Stimulated activated CD8-positive, alpha-beta memory T cell treated with anti-CD3 and anti-CD28 coated beads, Interleukin-7, amount 100 ng/mL, for 48 hours (primary cell): ENCODE measurements around the gene RGS19.
"Not testable (repeated sequence)": the region's sequence is repeated elsewhere in the genome, so short reads cannot be mapped to it uniquely, and the experiment has no call there.

Experiments used
- DNase-seq, 2 donors: peaks; one replicate each; pipeline ENCODE4 v3.0.0-alpha.2; 2020; ENCODE audit warnings: low read depth in 1 of 2; ENCODE audit errors: extremely low read depth in 1 of 2

RGS19 gene

DNA sequence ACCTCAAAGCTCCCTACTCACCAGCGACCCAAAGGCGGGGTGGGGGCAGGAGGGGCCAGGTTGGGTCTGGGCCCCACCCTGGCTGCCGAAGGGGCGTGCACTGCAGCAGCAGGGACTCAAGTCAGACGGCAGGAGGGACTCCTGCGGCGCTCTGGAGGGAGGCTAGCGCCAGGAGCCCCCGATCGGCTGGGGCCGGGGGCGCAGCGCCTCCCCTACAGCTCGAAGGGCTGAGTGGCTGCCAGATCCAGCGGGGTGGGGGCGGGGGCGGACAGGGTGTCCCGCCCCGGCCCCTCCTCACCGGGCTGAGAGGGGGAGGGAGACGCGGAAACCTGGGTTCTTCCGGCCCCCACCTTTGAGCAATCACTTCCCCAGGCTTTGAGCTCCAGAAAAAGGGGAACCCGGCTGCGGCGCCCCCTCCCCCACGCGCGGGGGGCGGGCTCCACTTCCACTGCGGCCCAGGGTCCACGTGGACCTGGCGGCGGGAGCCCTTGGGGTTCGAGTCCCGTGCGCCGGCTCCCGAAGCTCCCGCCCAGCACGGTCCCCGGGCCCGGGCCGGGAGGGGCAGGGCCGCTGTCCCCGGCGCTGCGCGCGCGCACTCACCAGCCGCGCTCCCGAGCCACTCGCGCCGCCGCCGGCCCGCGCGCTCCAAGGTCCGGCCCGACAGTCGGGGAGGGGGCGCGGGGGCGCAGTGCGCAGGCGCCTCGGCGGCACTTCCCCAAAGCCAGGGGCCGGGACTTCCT is at the start of gene RGS19:
Gene RGS19 (minus strand): TSS at position 246 of the 740 bp plus-strand sequence. CDS start 2,632 bp downstream, outside the sequence.
- peak in 1 of 2 donors; percentile 43 for DNase-seq

DNA sequence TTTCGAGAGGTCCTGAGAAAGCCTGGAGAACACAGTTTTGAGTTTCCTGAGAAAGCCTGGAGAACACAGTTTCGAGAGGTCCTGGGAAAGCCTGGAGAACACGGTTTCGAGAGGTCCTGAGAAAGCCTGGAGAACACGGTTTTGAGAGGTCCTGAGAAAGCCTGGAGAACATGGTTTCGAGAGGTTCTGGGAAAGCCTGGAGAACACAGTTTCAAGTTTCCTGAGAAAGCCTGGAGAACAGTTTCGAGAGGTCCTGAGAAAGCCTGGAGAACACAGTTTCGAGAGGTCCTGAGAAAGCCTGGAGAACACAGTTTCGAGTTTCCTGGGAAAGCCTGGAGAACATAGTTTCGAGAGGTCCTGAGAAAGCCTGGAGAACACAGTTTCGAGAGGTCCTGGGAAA is 44.2 kb upstream of the RGS19 start:
- DNase-seq = not testable (repeated sequence)

- not testable (repeated sequence) for DNase-seq
These were observed 43.6 kb upstream of the RGS19 start for GRCh38 chr20:64122927-64123326.

DNA sequence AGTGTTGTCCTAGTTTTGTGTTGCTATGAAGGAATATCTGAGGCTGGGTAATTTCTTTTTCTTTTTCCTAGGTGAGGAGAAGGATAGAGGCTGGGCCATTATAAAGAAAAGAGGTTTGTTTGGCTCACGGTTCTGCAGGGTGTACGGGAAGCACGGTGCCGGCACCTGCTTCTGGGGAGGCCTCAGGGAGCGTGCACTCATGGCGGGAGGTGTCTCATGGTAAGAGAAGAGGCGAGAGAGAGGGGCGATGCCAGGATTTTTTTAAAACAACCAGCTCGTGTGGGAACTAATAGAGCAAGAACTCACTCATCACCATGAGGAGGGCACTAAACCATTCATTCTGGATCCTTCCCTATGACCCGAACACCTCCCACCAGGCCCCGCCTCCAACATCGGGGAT is 42.3 kb upstream of the RGS19 start:
- DNase-seq = no peak

GRCh38 chr20:64119681-64120341 is 40.5 kb upstream of the RGS19 start:
- no peak for DNase-seq

DNA sequence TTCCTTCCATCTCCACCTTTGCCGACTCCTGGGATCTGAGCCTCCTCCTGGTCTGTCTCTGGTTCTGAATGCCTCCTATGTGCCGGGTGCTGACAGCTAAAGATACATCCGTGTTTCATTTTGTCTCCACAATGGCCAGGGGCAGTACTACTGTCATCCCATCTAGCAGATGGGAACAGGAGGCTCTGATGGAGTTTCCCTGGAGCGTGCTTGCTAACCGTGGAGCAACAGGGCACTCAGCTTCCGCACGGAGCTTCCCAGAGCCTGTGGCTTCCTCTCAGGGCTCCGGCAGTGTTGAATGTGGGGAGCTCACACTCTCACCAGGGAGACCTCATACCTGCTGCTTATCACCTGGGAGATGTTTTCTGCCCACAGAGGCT is 40.0 kb upstream of the RGS19 start:
- DNase-seq = no peak

DNA sequence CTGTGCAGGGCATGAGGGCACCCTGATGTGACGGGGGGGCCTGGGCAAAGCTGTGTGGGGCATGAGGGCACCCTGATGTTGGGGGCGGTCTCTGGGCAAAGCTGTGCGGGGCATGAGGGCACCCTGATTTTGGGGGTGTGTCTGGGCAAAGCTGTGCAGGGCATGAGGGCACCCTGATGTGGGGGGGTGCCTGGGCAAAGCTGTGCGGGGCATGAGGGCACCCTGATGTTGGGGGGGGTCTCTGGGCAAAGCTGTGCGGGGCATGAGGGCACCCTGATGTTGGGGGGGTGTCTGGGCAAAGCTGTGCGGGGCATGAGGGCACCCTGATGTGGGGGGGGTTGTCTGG is 38.1 kb upstream of the RGS19 start:
- DNase-seq = not testable (repeated sequence)

- DNase-seq = no peak
These were observed 37.5 kb upstream of the RGS19 start for GRCh38 chr20:64116541-64117431.

DNA sequence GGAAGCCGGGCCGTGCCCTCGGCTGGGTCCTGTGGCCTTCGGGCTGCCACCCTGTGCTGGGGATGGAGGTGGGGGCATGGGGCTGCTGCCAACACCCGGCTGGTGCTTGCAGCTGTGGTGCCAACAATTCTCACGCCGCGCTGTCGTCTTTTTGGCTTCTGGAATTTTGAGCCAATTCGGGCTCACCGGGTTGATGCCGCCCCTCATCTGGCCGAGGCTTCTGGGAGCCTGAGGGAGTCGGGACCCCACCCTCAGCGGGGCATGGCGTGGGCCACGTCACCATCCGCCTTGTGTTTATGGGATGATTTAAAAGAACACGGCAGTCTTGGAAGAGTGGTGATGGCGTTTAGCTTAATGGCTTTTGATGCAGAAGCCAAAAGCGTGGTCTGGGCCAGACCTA is 36.7 kb upstream of the RGS19 start:
- no peak for DNase-seq

DNA sequence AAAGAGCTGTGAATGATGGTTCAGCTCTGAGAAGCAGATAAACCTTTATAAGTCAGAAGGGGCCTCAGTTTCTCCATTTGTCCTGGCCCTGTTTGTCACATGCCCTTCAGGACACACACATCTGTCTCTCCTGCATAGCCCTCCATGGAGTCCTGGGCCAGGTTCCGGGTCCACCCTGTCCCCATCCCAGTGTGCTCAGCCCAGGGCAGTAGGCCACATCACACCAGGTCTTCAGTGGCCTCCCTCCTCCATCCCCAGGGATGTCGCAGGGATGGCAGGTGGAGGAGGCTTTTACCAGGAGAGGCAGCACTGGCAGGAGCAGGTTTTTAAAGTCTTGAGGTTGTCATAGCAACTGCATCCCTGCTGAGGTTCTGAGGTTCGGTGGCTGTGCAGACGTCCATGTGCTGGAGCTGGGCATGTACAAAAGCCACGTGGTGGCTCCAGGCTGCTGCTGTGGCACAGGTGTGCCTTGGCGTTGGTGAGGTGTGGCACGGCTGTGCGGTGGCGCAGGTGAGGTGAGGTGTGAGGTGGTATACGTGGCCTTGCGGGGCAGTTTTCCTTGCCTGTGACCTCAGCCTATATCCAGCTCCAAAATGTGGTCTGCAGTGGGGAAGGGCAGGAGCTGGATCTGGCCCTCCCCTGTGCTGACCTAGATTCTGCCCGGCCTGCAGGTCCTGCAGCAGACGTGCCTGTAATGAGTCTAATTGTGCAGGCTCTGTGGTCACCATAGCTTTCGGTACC is 36.0 kb upstream of the RGS19 start:
- DNase-seq = no peak

DNA sequence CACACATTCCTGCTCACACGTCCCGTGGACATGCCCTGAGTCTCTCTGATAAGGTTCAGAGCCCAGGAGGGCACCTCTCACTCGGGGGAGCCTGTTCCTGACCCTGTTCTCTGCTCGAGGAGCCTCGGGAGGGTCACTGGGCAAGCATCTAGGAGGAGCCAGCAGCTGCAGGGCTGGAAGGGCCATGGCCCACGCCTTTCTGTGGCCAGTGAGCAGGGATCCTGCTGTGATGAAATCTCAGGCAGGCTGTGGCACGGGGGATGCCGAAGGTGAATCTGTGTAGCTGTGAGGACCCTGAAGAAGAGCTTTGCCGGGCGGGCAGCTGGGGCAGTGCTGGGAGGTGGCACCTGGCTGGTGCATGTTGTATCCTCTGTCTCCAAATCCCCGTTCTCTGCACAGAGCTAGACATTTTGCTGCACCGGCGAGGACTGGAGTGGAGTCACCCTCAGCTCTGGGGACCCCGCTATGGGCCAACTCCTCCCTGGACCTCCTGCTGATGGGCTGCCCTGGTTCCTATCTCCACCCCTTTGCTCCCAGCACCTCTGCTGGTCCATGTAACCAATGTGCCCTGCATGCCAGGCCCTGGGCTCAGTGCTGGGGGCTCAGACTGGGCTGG is 35.1 kb upstream of the RGS19 start:
- DNase-seq = no peak

GRCh38 chr20:64113796-64114355 is 34.6 kb upstream of the RGS19 start:
- no peak for DNase-seq

DNA sequence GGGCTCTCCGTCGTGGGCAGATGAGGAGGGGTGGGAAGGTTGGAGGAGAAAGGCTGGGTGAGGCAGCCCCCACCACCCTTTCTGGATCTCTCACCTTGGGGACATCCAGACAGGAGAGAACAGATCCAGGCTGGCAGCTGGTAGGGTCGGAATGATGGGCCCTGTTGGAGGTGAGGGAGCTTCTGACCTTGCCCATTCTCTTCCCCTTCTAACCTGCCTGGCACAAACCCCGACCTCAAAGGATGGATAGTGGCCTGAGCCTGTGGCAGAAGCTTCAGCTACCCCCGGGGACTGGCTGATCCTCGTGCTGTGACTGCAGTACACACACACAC is 34.1 kb upstream of the RGS19 start:
- DNase-seq = no peak

DNA sequence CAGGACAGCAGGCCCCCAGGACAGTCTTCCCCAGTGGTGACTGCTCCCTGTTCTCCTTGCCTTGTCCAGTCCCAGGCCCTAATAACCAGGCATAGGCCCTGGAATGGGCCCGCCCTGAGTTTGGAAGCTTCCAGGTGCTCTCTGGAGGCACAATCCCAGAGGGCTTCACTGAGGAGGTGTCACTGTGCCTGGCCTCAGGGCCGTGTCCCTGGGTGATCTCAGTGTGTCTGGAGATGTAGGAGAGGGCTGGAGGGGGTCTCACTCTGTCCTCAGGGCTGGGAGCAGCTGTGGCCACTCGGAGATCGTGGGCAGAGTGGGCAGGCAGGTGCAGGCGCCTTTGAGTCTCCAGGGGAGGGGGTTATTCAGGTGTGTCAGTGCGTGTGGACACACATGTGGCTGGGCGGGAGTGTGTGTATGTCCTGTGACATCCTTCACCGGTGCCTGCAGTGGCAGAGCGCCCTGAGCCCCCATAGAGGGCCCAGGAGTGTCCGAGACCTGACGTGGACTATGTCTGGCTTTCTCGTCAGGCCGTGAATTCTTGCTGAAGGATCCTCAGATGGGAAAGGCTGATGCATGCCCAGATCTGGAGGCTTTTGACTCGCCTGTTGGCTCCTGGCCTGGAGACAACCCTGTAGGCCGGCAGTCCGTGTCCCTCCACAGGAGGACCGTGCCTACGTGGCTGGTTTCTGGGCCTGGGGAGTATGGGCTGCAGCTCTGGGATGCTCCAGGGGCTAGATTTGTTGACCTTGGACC is 33.5 kb upstream of the RGS19 start:
- no peak for DNase-seq

- DNase-seq = no peak
These were observed 32.7 kb upstream of the RGS19 start for GRCh38 chr20:64111841-64112641.

GRCh38 chr20:64110411-64111068 is 31.2 kb upstream of the RGS19 start:
- no peak for DNase-seq

DNA sequence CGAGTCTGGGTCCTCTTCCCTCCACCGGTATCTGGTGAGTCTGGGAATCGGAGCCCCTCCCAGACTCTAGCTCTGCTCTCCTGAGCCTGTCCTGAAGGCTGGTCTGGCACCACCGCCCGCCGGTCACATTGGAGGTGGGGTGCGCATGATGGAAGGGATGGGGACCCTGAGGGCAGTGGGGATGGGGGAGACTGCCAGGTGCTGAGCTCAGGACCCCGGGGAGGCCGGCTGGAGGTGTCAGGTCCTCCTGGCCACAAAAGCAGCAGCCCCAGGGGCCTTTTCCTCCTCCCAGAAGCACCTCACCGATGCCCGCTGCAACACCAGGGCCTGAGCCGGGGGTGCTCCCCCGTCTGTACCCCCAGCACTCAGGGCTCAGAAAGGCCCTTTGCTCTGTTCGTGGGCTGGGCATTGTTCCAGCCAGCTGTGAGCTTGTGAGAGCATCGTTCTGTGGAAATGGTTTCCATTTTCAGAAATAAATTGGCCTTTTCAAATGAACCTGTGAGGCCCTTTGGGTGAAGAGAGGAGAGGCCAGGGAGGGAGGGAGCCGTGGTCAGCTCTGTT is 30.6 kb upstream of the RGS19 start:
- no peak for DNase-seq
